NCI-H1105 (cell line): ENCODE results near the gene ZNF575.
A peak's percentile ranks its signal among the peaks of the same experiment; 100 is the strongest.

Experiments used
- DNase-seq: peaks from one replicate; lab custom pipeline; 2025; lab: John Stamatoyannopoulos, UW

Gene ZNF575

DNA sequence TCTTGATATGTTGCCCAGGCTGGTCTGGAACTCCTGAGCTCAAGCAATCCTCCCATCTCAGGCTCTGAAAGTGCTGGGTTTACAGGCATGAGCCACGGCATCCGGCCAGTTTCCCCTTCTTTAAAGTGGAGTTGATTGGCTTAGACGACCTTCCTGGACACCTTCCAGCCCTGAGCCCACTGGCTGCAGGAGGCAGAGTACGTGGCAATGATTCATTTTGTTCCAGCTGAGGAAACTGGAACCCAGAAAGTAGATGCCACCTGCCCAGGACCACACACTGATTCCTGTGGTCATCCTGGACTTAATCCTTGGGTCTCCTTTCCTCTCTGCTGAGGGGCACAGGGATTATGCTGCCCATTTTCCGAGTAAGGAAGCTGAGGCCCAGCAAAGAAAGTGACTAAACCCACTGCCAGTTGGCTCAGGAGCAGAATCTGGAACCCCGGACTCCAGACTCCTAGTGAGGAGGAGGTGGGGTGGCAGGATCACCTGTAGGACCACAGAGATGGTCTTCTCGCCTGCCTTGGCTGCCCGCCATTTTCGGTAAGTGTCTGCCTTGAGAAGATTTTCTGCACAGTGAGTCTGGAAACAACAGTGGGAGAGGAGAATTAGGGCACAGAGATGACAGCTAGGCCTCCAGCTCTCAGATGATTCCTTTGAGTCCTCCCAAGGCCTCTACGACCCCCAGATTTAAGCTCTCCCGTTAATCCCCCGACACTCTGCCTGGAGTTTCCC, 41.6 kb downstream of the ZNF575 start:
- no peak for DNase-seq

- DNase-seq: peak; percentile 99
Measured at GRCh38 chr19:43575156-43575950, 42.4 kb downstream of the ZNF575 start, which contains the start of the genes PINLYP and XRCC1. PINLYP (plus strand) TSS chr19:43575801; CDS start chr19:43577192, 1,391 bp downstream. XRCC1 (minus strand) TSS chr19:43575527; CDS start chr19:43575458, 69 bp downstream.

GRCh38 chr19:43575955-43576878, 43.2 kb downstream of the ZNF575 start:
- no peak for DNase-seq

- no peak for DNase-seq
Measured at GRCh38 chr19:43578787-43579186, 45.8 kb downstream of the ZNF575 start.

GRCh38 chr19:43581467-43581866, 48.5 kb downstream of the ZNF575 start:
- no peak for DNase-seq

DNA sequence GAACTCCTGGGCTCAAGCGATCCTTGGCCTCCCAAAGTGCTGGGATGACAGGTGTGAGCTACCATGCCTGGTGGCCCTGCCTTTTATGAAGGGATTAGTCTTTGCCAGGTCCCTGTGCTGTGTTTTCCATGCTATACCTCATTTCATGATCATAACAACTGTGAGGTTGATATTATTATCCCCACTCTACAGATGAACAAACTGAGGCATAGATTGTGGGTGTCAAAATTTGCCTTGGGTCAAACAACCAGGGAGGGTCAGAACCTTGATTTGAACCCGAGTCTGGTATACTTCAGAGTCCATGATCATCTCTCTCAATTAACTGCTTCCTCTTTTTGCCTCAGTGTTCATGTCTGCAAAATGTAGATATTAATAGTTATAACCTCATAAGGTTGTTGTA, 49.5 kb downstream of the ZNF575 start:
- no peak for DNase-seq

GRCh38 chr19:43584484-43584883, 51.5 kb downstream of the ZNF575 start:
- DNase-seq: no peak
